ENCODE measurements around the gene ZNF558. TPM values are rescaled to one million over a fixed set of nuclear protein-coding genes. Genes with fewer than 3 reads are reported as not detected.

Gene ZNF558
- total RNA-seq, 4 donors from 2014 or later = 14.4 to 24.5 (median 18.6) TPM

DNA sequence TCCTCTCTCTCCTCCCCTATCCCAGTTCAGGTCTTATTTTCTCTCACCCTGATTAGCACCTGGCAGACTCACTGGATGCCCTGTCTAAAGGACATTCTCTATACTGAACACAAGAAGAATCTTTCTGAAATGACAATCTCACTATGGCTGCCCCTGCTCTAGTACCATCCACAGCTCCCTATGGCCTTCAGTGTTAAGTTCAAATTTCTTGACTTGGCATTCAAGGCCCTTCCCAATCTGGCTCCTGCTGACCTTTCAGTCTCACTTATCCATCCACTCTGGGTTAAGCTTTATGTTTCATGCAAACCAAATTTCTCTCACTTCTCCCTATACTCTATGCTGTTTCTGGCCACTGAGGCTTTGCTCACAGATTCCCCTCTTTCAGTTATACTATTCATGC, 34.2 kb upstream of the ZNF558 start:
- H3K9me3 ChIP-seq = no peaks in the 10 kb centered on the region
- no peaks in the 10 kb centered on the region for H3K4me1 ChIP-seq
- no peak for DNase-seq
- no peak overlapping the region for H3K27ac ChIP-seq
- no peak overlapping the region for H3K4me3 ChIP-seq
- in situ Hi-C loops (cut with MboI; ENCODE audit: low sequenced_read_pairs in 4 of 4) (no loop called here), intact Hi-C loops (cut with DNase I; ENCODE audit: low total_unique reads) (no loop called here)
- no peaks in the 10 kb centered on the region for H3K36me3 ChIP-seq
- no peaks in the 10 kb centered on the region for H3K27me3 ChIP-seq
- TF ChIP-seq CTCF (IDR thresholded peaks at IDR 0.05 in 4 of 5, conservative IDR thresholded peaks at IDR 0.05 in 1 of 5) (no peak), POLR2A (IDR thresholded peaks at IDR 0.05) (no peak)
- no peak for ATAC-seq

DNA sequence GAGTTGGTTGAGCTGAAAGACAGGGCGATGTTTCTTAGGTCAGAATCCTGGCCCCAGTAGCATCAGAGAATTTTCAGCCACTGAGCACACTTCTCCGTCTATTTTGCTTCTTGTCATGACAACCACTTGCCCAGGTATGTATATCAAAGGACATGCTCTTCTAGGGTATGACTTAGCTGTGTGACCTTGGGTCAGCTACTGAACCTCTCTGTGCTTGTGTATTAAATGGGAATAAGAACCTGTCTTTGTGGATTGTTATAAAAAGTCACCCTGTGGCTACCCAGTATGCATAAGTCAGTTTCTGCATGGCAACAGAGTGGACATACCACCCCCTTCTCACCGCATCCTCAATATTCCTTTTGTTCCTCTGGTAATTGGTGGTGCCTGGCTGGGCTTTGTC, 26.2 kb upstream of the ZNF558 start:
- TF ChIP-seq CTCF (IDR thresholded peaks at IDR 0.05 in 4 of 5, conservative IDR thresholded peaks at IDR 0.05 in 1 of 5) (no peak), POLR2A (IDR thresholded peaks at IDR 0.05) (no peak)
- Histone ChIP-seq H3K9me3 (no peaks in the 10 kb centered on the region), H3K27ac (no peak overlapping the region), H3K4me3 (no peak overlapping the region), H3K36me3 (no peaks in the 10 kb centered on the region), H3K27me3 (no peaks in the 10 kb centered on the region), H3K4me1 (no peaks in the 10 kb centered on the region)
- ATAC-seq = no peak
- DNase-seq = no peak
- intact Hi-C loops (cut with DNase I; ENCODE audit: low total_unique reads) (no loop called here), in situ Hi-C loops (cut with MboI; ENCODE audit: low sequenced_read_pairs in 4 of 4) (no loop called here)

DNA sequence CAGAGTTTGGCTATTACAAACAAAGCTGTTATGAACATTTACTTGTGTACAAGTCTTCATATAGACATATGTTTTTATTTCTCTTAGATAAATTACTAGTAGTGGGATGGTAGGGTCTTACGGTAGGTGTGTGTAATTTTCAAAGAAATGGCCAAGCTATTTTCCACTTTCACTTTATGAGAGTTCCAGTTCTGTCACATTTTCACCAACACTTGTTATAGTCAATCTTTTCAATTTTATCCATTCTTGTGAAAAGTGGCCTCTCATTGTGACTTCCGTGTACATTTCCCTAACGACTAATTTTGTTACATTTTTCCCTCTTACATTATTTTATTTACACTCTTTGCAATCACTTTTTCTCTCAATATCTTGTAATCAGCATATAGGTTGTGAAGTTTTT, 18.4 kb upstream of the ZNF558 start:
- no peaks in the 10 kb centered on the region for H3K4me1 ChIP-seq
- no peak overlapping the region for H3K4me3 ChIP-seq
- H3K9me3 ChIP-seq = no peaks in the 10 kb centered on the region
- H3K36me3 ChIP-seq = no peaks in the 10 kb centered on the region
- in situ Hi-C loops (cut with MboI; ENCODE audit: low sequenced_read_pairs in 4 of 4) (no loop called here), intact Hi-C loops (cut with DNase I; ENCODE audit: low total_unique reads) (no loop called here)
- ATAC-seq (no peak), DNase-seq (no peak)
- no peak for TF ChIP-seq CTCF (IDR thresholded peaks at IDR 0.05 in 4 of 5, conservative IDR thresholded peaks at IDR 0.05 in 1 of 5)
- TF ChIP-seq POLR2A (IDR thresholded peaks at IDR 0.05) = no peak
- H3K27me3 ChIP-seq = no peaks in the 10 kb centered on the region
- H3K27ac ChIP-seq = no peak overlapping the region

DNA sequence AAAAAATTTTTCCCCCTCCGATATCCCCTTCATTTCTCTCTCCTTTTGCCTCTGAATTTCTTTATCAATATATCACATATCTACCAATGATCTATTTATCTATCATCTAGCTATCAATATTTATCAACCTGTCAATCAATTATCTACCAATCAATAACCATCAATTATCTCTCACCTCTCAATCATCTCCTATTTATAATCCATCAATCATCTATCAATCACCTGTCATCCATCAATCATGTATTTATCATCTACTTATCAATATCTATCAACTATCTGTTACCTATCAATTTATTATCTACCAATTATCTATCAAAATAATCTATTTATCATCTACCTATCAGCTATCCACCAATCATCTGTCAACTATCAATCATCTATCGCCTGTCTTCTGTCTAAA, 17.1 kb upstream of the ZNF558 start:
- no peaks in the 10 kb centered on the region for H3K4me1 ChIP-seq
- ATAC-seq (no peak), DNase-seq (no peak)
- no peaks in the 10 kb centered on the region for H3K27me3 ChIP-seq
- H3K27ac ChIP-seq = no peak overlapping the region
- in situ Hi-C loops (cut with MboI; ENCODE audit: low sequenced_read_pairs in 4 of 4) (loop anchor here in 1 of 4 donors (25.0 kb wide), 1 partner anchor 938 kb away; no protein-coding TSS in a partner anchor), intact Hi-C loops (cut with DNase I; ENCODE audit: low total_unique reads) (no loop called here)
- H3K36me3 ChIP-seq = no peaks in the 10 kb centered on the region
- H3K9me3 ChIP-seq = no peaks in the 10 kb centered on the region
- H3K4me3 ChIP-seq = no peak overlapping the region
- no peak for TF ChIP-seq POLR2A (IDR thresholded peaks at IDR 0.05)
- no peak for TF ChIP-seq CTCF (IDR thresholded peaks at IDR 0.05 in 4 of 5, conservative IDR thresholded peaks at IDR 0.05 in 1 of 5)

- intact Hi-C loops (cut with DNase I; ENCODE audit: low total_unique reads) = no loop called here
- no peak for ATAC-seq
- TF ChIP-seq POLR2A (IDR thresholded peaks at IDR 0.05) = no peak
- TF ChIP-seq CTCF (IDR thresholded peaks at IDR 0.05 in 4 of 5, conservative IDR thresholded peaks at IDR 0.05 in 1 of 5) = no peak
- no peak overlapping the region for H3K4me3 ChIP-seq
- no peaks in the 10 kb centered on the region for H3K4me1 ChIP-seq
- no peak overlapping the region for H3K27ac ChIP-seq
- no peaks in the 10 kb centered on the region for H3K9me3 ChIP-seq
- in situ Hi-C loops (cut with MboI; ENCODE audit: low sequenced_read_pairs in 4 of 4) = loop anchor here in 1 of 4 donors (25.0 kb wide), 1 partner anchor 940 kb away; no protein-coding TSS in a partner anchor
- H3K27me3 ChIP-seq = no peaks in the 10 kb centered on the region
- H3K36me3 ChIP-seq = no peaks in the 10 kb centered on the region
- DNase-seq = no peak
Observed at GRCh38 chr19:8846819-8847218, 14.7 kb upstream of the ZNF558 start.
